ENCODE results near the gene MT2A. TPM values are rescaled to one million over a fixed set of nuclear protein-coding genes. Genes with fewer than 3 reads are reported as not detected.

MT2A gene
- total and polyA plus RNA-seq, 2 of the 4 experiments (the other 2 are of a cell fraction), result 25.5 to 621 TPM

GRCh38 chr16:56610609-56611111 lies 2.3 kb downstream of the MT2A start:
- peak overlapping the region; percentile 73 for H3K56ac ChIP-seq (ENCODE audit: extremely low read depth, insufficient read depth, low read length)
- peaks cover 36% of the 10 kb centered on the region for H3K4me1 ChIP-seq (ENCODE audit: control insufficient read depth, insufficient read depth, low read length)
- ChIA-PET CTCF (interaction anchor here (1.6 kb wide), 1 partner anchor 10 kb away, joined by 4 read pairs; no protein-coding TSS in a partner anchor), POLR2A (ENCODE audit: unreplicated experiment) (no interaction called here)
- ATAC-seq (ENCODE audit: low read depth) (no peak), DNase-seq (peak; percentile 71)
- H3K23ac ChIP-seq (ENCODE audit: low read depth, low read length), result peak overlapping the region; percentile 89
- H3K9me1 ChIP-seq (ENCODE audit: insufficient read depth, low read length), result peaks cover 20% of the 10 kb centered on the region
- TF ChIP-seq CHD1 (IDR thresholded peaks at IDR 0.05; ENCODE audit: low read depth, low read length) (no peak), MAFK (IDR thresholded peaks at IDR 0.05; ENCODE audit: low read depth, low read length) (no peak), BHLHE40 (IDR thresholded peaks at IDR 0.05; ENCODE audit: low read depth, low read length) (no peak)
- peak overlapping the region; percentile 96 for H2BK120ac ChIP-seq (ENCODE audit: low read depth, low read length)
- peak overlapping the region; percentile 90 for H3K18ac ChIP-seq (ENCODE audit: low read depth, low read length)
- H2AK5ac ChIP-seq (ENCODE audit: low read depth, low read length), result peak overlapping the region; percentile 73
- H2BK15ac ChIP-seq (ENCODE audit: low read depth, low read length), result peak overlapping the region; percentile 55
- H3K4me2 ChIP-seq (ENCODE audit: low read depth, low read length), result peak overlapping the region; percentile 78
- intact Hi-C loops (cut with micrococcal nuclease), result no loop called here
- peak overlapping the region; percentile 90 for H4K91ac ChIP-seq (ENCODE audit: insufficient read depth, low read depth, low read length)
- peak overlapping the region; percentile 70 for H3K27ac ChIP-seq (ENCODE audit: insufficient read depth, low read length)
- H3K9me3 ChIP-seq (ENCODE audit: control insufficient read depth, insufficient read depth, low read length), result no peaks in the 10 kb centered on the region
- H3K36me3 ChIP-seq (ENCODE audit: control insufficient read depth, insufficient read depth, low read length), result no peaks in the 10 kb centered on the region
- H4K8ac ChIP-seq (ENCODE audit: low read depth in 2 of 2, low read length in 2 of 2), result peak overlapping the region; percentile 37 to 81
- peak overlapping the region; percentile 98 for H2BK5ac ChIP-seq (ENCODE audit: low read depth, low read length, poor library complexity, severe bottlenecking)
- no peaks in the 10 kb centered on the region for H3K27me3 ChIP-seq (ENCODE audit: control insufficient read depth, insufficient read depth, low read length)
- peak overlapping the region; percentile 83 for H3K14ac ChIP-seq (replicated peaks; ENCODE audit: low read depth, low read length)
- peak overlapping the region; percentile 88 for H4K5ac ChIP-seq (ENCODE audit: low read depth, low read length)
- peak overlapping the region; percentile 21 for H2AK9ac ChIP-seq (replicated peaks; ENCODE audit: low read depth, low read length, poor library complexity)
- H2BK20ac ChIP-seq (ENCODE audit: low read depth, low read length), result peak overlapping the region; percentile 71
- no TSS peak for BruUV-seq (replicated peaks)
- peaks cover 2 to 51% of the 10 kb centered on the region in 2 experiments; a peak in 3 of 4 replicates for H3K79me1 ChIP-seq (ENCODE audit: low read depth in 1 of 2, low read length in 2 of 2)
- WGBS, 2 experiments (ENCODE audit: extremely low coverage in 2 of 2, insufficient read length in 1 of 2), result no CpG with 5 or more reads among the region's 2 CpGs
- dilution Hi-C loops (cut with HindIII; ENCODE audit: low sequenced_read_pairs, unreplicated experiment), result no loop called here
- H3K4ac ChIP-seq (ENCODE audit: low read depth, low read length), result peak overlapping the region; percentile 82
- peak overlapping the region; percentile 28 for H3K9ac ChIP-seq (ENCODE audit: low read depth, low read length)
- in situ Hi-C loops (cut with MboI; ENCODE audit: low sequenced_read_pairs), result no loop called here
- H2AFZ ChIP-seq (replicated peaks; ENCODE audit: low read length, poor library complexity), result peak overlapping the region; percentile 52
- H4K20me1 ChIP-seq (ENCODE audit: insufficient read depth, low read length), result peaks cover 11% of the 10 kb centered on the region
- H3K4me3 ChIP-seq (ENCODE audit: insufficient read depth, low read depth, low read length), result peak overlapping the region; percentile 35; the same call in 1 of the 2 replicates
